PC-3 (cell line): ENCODE results near the gene RGS2. TPM values are rescaled to one million over a fixed set of nuclear protein-coding genes. Genes with fewer than 3 reads are reported as not detected.

Experiments
- ATAC-seq: fragments of 200-7000 bp; cut with Tn5 transposase; 2 replicates; pipeline ENCODE4 v1.9.1; 2020; ENCODE audit warnings: mild to moderate bottlenecking, moderate library complexity
- BruUV-seq: library from RNA; stranded (reverse); fragments of 400-500 nt; replicated peaks from 2 replicates; lab custom pipeline; 2021; lab: Mats Ljungman, UMichigan
- CTCF ChIA-PET: fragments of 300-600 bp; sonication (Branson Sonifier 250); formaldehyde crosslinking; loops from one replicate; lab custom pipeline; 2022; ENCODE audit warnings: antibody characterized with exemption; lab: Charles Lee
- POLR2A ChIA-PET: fragments of 300-600 bp; sonication (Branson Sonifier 250); formaldehyde crosslinking; loops from one replicate; lab custom pipeline; 2022; ENCODE audit warnings: antibody characterized with exemption; ENCODE audit not compliant: unreplicated experiment; lab: Charles Lee
- DNase-seq: peaks from one replicate; pipeline ENCODE4 v3.0.0-alpha.2; 2015
- H2AFZ ChIP-seq: fragments of 300-600 bp; sonication (generic); 2 replicates; pipeline ENCODE4 v1.6.0; 2016; ENCODE audit warnings: antibody characterized with exemption, low read length
- H3F3A ChIP-seq: fragments of 300-600 bp; sonication (generic); one replicate; pipeline ENCODE4 v1.6.0; 2017; ENCODE audit warnings: antibody characterized with exemption, low read length, control low read depth, mild to moderate bottlenecking; ENCODE audit not compliant: unreplicated experiment
- H3K27ac ChIP-seq: fragments of 300-600 bp; sonication (generic); 2 replicates; pipeline ENCODE4 v1.5.1; 2016; ENCODE audit warnings: mild to moderate bottlenecking, low read length
- H3K27me3 ChIP-seq: fragments of 300-600 bp; sonication (generic); 2 replicates; pipeline ENCODE4 v1.6.1; 2016; ENCODE audit warnings: low read length, mixed read lengths
- H3K36me3 ChIP-seq: fragments of 300-600 bp; sonication (generic); 2 replicates; pipeline ENCODE4 v1.6.1; 2016; ENCODE audit warnings: low read depth, mixed run types, low read length, mixed read lengths
- H3K4me1 ChIP-seq: fragments of 300-600 bp; sonication (generic); 2 replicates; pipeline ENCODE4 v1.5.1; 2016; ENCODE audit warnings: low read length; ENCODE audit not compliant: insufficient read depth
- H3K4me2 ChIP-seq: fragments of 300-600 bp; sonication (generic); 2 replicates; pipeline ENCODE4 v1.6.0; 2016; ENCODE audit warnings: low read length
- H3K4me3 ChIP-seq: fragments of 300-600 bp; sonication (generic); 2 replicates; pipeline ENCODE4 v1.5.1; 2016; ENCODE audit warnings: mild to moderate bottlenecking, low read length, mixed read lengths
- H3K79me2 ChIP-seq: fragments of 300-600 bp; sonication (generic); 2 replicates; pipeline ENCODE4 v1.6.1; 2017; ENCODE audit warnings: low read length, mixed read lengths
- H3K9ac ChIP-seq: fragments of 300-600 bp; sonication (generic); 2 replicates; pipeline ENCODE4 v1.6.0; 2016; ENCODE audit warnings: mild to moderate bottlenecking, low read length
- H3K9me2 ChIP-seq: fragments of 300-600 bp; sonication (generic); replicated peaks from 2 replicates; pipeline ENCODE4 v1.6.1; 2016; ENCODE audit warnings: mixed run types, low read length, mixed read lengths
- H3K9me3 ChIP-seq: fragments of 300-600 bp; sonication (generic); 2 replicates; pipeline ENCODE4 v1.6.1; 2016; ENCODE audit warnings: low read length, mixed read lengths
- H4K20me1 ChIP-seq: fragments of 300-600 bp; sonication (generic); 2 replicates; pipeline ENCODE4 v1.6.1; 2016; ENCODE audit warnings: low read length, mixed read lengths
- EZH2 ChIP-seq: fragments of 300-600 bp; sonication (generic); IDR thresholded peaks from one replicate; pipeline ENCODE4 v1.6.1; 2017; ENCODE audit warnings: antibody characterized with exemption, mild to moderate bottlenecking, low read length; ENCODE audit not compliant: unreplicated experiment
- EZH2phosphoT487 ChIP-seq: fragments of 300-600 bp; sonication (generic); IDR thresholded peaks from 2 replicates; pipeline ENCODE4 v1.6.1; 2018; ENCODE audit warnings: mild to moderate bottlenecking, antibody characterized with exemption, low read length, borderline replicate concordance
- intact Hi-C: fragments of 100-400 bp; cut with micrococcal nuclease; formaldehyde crosslinking; loops from 2 replicates; pipeline ENCODE4 v1.9.0; 2023
- total RNA-seq: library from RNA; depleted of rRNA; stranded (reverse); fragments of >200 nt; gene quantifications from 2 replicates; pipeline ENCODE4 v1.2.3, GENCODE V29; 2014
- TF ChIP-seq, protein P1 (sequence below): fragments of 300-600 bp; sonication (generic); conservative IDR thresholded peaks from 2 replicates; pipeline ENCODE4 v1.5.1; 2017; ENCODE audit warnings: antibody characterized with exemption, low read depth, mild to moderate bottlenecking, low read length

RGS2 gene
- total RNA-seq, 1 experiment from 2014 or later, result 163 TPM

DNA sequence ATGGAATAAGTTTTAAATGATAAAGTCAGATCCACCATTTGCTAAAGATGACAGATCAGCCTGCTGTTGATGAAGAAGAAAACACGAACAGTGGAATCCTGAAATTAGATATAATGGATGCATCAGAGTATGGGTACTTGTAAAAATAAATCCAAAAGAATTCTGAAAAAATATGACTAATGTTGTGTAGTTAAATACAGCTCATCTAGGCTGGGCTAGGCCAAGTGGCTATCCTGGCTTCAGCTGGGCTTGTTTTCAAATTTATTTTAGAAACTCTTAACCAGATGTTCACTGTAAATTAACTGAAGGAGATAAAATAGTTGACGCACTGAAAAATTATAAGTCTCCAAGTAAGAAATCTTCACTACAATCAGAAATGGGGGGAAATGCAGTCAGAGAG lies 7.4 kb upstream of the RGS2 start:
- H3K36me3 ChIP-seq, result no peaks in the 10 kb centered on the region
- ChIA-PET POLR2A (no interaction called here), CTCF (interaction anchor here (0.6 kb wide), 1 partner anchor 324 kb away, joined by 4 read pairs; no protein-coding TSS in a partner anchor)
- no peaks in the 10 kb centered on the region for H3K9me3 ChIP-seq
- peak; percentile 7 for DNase-seq
- no peak overlapping the region for H3K9ac ChIP-seq
- H3K4me2 ChIP-seq, result no peak overlapping the region
- intact Hi-C loops, result loop anchor here (10.0 kb wide), 1 partner anchor 157 kb away; no protein-coding TSS in a partner anchor
- peak; percentile 50; the same call in 1 of the 2 replicates for ATAC-seq
- no peak overlapping the region for H2AFZ ChIP-seq
- H3K27ac ChIP-seq, result no peak overlapping the region
- H4K20me1 ChIP-seq, result no peaks in the 10 kb centered on the region
- no peaks in the 10 kb centered on the region for H3K27me3 ChIP-seq
- H3K4me3 ChIP-seq, result no peak overlapping the region
- no peaks in the 10 kb centered on the region for H3F3A ChIP-seq
- peaks cover 3% of the 10 kb centered on the region; the same call in 1 of the 2 replicates for H3K4me1 ChIP-seq
- H3K9me2 ChIP-seq, result no peaks in the 10 kb centered on the region
- TF ChIP-seq EZH2, result no peak
- no peak for TF ChIP-seq EZH2phosphoT487
- TF ChIP-seq, protein P1, sequence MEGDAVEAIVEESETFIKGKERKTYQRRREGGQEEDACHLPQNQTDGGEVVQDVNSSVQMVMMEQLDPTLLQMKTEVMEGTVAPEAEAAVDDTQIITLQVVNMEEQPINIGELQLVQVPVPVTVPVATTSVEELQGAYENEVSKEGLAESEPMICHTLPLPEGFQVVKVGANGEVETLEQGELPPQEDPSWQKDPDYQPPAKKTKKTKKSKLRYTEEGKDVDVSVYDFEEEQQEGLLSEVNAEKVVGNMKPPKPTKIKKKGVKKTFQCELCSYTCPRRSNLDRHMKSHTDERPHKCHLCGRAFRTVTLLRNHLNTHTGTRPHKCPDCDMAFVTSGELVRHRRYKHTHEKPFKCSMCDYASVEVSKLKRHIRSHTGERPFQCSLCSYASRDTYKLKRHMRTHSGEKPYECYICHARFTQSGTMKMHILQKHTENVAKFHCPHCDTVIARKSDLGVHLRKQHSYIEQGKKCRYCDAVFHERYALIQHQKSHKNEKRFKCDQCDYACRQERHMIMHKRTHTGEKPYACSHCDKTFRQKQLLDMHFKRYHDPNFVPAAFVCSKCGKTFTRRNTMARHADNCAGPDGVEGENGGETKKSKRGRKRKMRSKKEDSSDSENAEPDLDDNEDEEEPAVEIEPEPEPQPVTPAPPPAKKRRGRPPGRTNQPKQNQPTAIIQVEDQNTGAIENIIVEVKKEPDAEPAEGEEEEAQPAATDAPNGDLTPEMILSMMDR, result no peak
- no peaks in the 10 kb centered on the region for H3K79me2 ChIP-seq
- BruUV-seq, result no TSS peak

DNA sequence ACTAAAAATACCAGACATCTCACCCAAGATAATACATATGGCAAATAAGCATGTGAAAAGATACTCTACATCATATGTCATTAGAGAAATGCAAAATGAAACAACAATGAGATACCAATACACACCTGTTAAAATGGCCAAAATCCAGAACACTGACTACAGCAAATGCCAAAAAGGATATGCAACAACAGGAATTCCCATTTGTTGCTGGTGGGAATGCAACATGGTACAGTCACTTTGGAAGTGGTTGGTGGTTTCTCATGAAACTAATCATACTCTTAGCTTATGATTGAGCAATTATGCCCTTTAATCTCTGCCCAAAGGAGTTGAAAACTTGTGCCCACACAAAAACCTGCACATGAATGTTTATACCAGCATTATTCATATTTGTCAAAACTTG lies 6.4 kb upstream of the RGS2 start:
- H3K36me3 ChIP-seq, result no peaks in the 10 kb centered on the region
- H4K20me1 ChIP-seq, result no peaks in the 10 kb centered on the region
- H3F3A ChIP-seq, result no peaks in the 10 kb centered on the region
- no peak overlapping the region for H2AFZ ChIP-seq
- no peak overlapping the region for H3K4me2 ChIP-seq
- H3K9me3 ChIP-seq, result no peaks in the 10 kb centered on the region
- peaks cover 12% of the 10 kb centered on the region for H3K4me1 ChIP-seq
- no peak overlapping the region for H3K27ac ChIP-seq
- BruUV-seq, result no TSS peak
- no peaks in the 10 kb centered on the region for H3K27me3 ChIP-seq
- peaks cover 7% of the 10 kb centered on the region; the same call in 1 of the 2 replicates for H3K79me2 ChIP-seq
- DNase-seq (no peak), ATAC-seq (no peak)
- TF ChIP-seq EZH2, result no peak
- no peak for TF ChIP-seq EZH2phosphoT487
- TF ChIP-seq, protein P1, result no peak
- ChIA-PET CTCF (no interaction called here), POLR2A (no interaction called here)
- no peaks in the 10 kb centered on the region for H3K9me2 ChIP-seq
- no peak overlapping the region for H3K4me3 ChIP-seq
- no peak overlapping the region for H3K9ac ChIP-seq
- intact Hi-C loops, result loop anchor here (10.0 kb wide), 1 partner anchor 158 kb away; no protein-coding TSS in a partner anchor

DNA sequence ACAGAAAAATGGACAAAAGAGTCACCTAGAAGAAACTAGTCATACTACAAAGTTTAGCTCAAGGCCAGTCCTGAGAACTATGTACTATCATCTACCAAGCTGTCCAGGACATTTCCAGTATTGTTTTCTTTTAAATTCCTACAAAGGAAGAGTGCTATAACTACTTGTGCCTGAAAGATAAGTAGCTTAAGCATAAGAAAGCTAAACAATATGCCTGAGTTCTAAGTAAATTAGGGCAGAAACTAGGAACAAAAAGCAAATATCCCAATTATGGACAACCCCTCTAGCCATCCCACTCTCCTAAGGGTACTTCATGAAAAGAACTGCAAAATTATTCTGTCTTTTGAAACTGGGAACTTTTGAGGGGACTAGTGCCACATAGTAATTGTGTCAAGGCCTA lies 5.3 kb upstream of the RGS2 start:
- H3K4me2 ChIP-seq, result no peak overlapping the region
- H3F3A ChIP-seq, result no peaks in the 10 kb centered on the region
- no peaks in the 10 kb centered on the region for H4K20me1 ChIP-seq
- no peak overlapping the region for H3K4me3 ChIP-seq
- peaks cover 22% of the 10 kb centered on the region for H3K4me1 ChIP-seq
- no peak for TF ChIP-seq EZH2
- TF ChIP-seq EZH2phosphoT487, result no peak
- TF ChIP-seq, protein P1, result no peak
- H3K9ac ChIP-seq, result no peak overlapping the region
- no peaks in the 10 kb centered on the region for H3K27me3 ChIP-seq
- no peaks in the 10 kb centered on the region for H3K36me3 ChIP-seq
- no peaks in the 10 kb centered on the region for H3K9me2 ChIP-seq
- H3K79me2 ChIP-seq, result peaks cover 13% of the 10 kb centered on the region; the same call in 1 of the 2 replicates
- H3K9me3 ChIP-seq, result no peaks in the 10 kb centered on the region
- POLR2A ChIA-PET, result no interaction called here
- ATAC-seq (no peak), DNase-seq (no peak)
- intact Hi-C loops, result loop anchor here (10.0 kb wide), 1 partner anchor 159 kb away; no protein-coding TSS in a partner anchor
- no peak overlapping the region for H3K27ac ChIP-seq
- no peak overlapping the region for H2AFZ ChIP-seq
- BruUV-seq, result no TSS peak
- CTCF ChIA-PET, result no interaction called here
